Measurements from ENCODE around the gene SMG5.

DNA sequence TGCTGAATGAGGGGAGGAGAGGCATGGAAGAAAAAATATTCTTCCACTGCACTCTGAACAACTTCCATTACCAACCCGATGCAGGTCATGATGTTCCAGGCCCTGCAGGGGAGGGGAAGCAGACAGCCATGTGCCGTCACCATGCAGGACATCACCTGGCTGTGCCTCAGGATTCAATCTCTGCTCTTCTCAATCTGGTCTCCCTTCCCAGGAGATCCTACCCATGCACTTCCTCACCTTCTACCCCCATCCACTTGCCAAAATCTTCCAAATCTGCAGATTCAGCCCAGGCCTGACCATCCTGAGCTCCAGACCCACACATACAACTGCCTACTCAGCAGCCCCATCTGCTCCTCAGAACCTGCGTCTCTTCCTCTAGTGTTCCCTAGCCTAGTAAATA, 29.0 kb downstream of the SMG5 start:
- TF ChIP-seq ZNF302 (tag by site-specific recombination; IDR thresholded peaks at IDR 0.05; ENCODE audit: low read depth) (no peak), ZNF138 (tag by site-specific recombination; IDR thresholded peaks at IDR 0.05; ENCODE audit: borderline replicate concordance) (no peak), OSR2 (tag by site-specific recombination; IDR thresholded peaks at IDR 0.05) (no peak), ZNF140 (tag by site-specific recombination; IDR thresholded peaks at IDR 0.05) (no peak), ZNF654 (tag by site-specific recombination; IDR thresholded peaks at IDR 0.05; ENCODE audit: low read depth) (no peak), ZNF555 (tag by site-specific recombination; conservative IDR thresholded peaks at IDR 0.05) (no peak), KLF16 (tag by site-specific recombination; IDR thresholded peaks at IDR 0.05) (no peak), ZNF311 (tag by site-specific recombination; IDR thresholded peaks at IDR 0.05; ENCODE audit: borderline replicate concordance) (no peak), ZNF785 (tag by site-specific recombination; IDR thresholded peaks at IDR 0.05) (no peak)
- TF ChIP-seq, protein P1, sequence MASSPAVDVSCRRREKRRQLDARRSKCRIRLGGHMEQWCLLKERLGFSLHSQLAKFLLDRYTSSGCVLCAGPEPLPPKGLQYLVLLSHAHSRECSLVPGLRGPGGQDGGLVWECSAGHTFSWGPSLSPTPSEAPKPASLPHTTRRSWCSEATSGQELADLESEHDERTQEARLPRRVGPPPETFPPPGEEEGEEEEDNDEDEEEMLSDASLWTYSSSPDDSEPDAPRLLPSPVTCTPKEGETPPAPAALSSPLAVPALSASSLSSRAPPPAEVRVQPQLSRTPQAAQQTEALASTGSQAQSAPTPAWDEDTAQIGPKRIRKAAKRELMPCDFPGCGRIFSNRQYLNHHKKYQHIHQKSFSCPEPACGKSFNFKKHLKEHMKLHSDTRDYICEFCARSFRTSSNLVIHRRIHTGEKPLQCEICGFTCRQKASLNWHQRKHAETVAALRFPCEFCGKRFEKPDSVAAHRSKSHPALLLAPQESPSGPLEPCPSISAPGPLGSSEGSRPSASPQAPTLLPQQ (tag by site-specific recombination; IDR thresholded peaks at IDR 0.05) = no peak
- TF ChIP-seq, protein P2, sequence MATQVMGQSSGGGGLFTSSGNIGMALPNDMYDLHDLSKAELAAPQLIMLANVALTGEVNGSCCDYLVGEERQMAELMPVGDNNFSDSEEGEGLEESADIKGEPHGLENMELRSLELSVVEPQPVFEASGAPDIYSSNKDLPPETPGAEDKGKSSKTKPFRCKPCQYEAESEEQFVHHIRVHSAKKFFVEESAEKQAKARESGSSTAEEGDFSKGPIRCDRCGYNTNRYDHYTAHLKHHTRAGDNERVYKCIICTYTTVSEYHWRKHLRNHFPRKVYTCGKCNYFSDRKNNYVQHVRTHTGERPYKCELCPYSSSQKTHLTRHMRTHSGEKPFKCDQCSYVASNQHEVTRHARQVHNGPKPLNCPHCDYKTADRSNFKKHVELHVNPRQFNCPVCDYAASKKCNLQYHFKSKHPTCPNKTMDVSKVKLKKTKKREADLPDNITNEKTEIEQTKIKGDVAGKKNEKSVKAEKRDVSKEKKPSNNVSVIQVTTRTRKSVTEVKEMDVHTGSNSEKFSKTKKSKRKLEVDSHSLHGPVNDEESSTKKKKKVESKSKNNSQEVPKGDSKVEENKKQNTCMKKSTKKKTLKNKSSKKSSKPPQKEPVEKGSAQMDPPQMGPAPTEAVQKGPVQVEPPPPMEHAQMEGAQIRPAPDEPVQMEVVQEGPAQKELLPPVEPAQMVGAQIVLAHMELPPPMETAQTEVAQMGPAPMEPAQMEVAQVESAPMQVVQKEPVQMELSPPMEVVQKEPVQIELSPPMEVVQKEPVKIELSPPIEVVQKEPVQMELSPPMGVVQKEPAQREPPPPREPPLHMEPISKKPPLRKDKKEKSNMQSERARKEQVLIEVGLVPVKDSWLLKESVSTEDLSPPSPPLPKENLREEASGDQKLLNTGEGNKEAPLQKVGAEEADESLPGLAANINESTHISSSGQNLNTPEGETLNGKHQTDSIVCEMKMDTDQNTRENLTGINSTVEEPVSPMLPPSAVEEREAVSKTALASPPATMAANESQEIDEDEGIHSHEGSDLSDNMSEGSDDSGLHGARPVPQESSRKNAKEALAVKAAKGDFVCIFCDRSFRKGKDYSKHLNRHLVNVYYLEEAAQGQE (tag by site-specific recombination; IDR thresholded peaks at IDR 0.05) = no peak
- TF ChIP-seq, protein P3, sequence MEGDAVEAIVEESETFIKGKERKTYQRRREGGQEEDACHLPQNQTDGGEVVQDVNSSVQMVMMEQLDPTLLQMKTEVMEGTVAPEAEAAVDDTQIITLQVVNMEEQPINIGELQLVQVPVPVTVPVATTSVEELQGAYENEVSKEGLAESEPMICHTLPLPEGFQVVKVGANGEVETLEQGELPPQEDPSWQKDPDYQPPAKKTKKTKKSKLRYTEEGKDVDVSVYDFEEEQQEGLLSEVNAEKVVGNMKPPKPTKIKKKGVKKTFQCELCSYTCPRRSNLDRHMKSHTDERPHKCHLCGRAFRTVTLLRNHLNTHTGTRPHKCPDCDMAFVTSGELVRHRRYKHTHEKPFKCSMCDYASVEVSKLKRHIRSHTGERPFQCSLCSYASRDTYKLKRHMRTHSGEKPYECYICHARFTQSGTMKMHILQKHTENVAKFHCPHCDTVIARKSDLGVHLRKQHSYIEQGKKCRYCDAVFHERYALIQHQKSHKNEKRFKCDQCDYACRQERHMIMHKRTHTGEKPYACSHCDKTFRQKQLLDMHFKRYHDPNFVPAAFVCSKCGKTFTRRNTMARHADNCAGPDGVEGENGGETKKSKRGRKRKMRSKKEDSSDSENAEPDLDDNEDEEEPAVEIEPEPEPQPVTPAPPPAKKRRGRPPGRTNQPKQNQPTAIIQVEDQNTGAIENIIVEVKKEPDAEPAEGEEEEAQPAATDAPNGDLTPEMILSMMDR (tag by site-specific recombination; IDR thresholded peaks at IDR 0.05) = no peak
- TF ChIP-seq, protein P4, sequence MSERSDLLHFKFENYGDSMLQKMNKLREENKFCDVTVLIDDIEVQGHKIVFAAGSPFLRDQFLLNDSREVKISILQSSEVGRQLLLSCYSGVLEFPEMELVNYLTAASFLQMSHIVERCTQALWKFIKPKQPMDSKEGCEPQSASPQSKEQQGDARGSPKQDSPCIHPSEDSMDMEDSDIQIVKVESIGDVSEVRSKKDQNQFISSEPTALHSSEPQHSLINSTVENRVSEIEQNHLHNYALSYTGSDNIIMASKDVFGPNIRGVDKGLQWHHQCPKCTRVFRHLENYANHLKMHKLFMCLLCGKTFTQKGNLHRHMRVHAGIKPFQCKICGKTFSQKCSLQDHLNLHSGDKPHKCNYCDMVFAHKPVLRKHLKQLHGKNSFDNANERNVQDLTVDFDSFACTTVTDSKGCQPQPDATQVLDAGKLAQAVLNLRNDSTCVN (tag by site-specific recombination; optimal IDR thresholded peaks at IDR 0.05) = no peak

All from HEK293 (cell line).